Limb (tissue), 2 donors: ENCODE data around the gene AKR1A1.
"Not testable (repeated sequence)": the region's sequence is repeated elsewhere in the genome, so short reads cannot be mapped to it uniquely, and the experiment has no call there.

Experiments
- DNase-seq, 2 donors: peaks; one replicate each; pipeline ENCODE4 v3.0.0-alpha.2; 2016; ENCODE audit errors: extremely low spot score in 2 of 2

AKR1A1 gene

DNA sequence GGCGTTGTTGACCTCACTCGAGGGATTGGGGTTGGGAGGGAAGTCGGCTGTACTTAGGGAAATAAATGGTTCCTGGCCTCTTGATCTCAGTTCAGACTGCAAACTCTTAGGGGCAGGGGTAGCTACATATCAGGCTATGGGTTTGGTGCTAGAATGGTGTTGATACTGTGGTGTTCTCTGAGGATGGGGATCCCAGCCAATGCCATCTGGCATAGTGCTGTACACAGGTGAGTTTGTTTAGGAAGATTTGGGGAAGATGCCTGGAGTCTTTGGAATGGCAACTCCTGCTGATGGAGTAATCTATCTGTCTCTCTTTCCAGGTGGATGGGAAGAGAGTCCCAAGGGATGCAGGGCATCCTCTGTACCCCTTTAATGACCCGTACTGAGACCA is 18.9 kb downstream of the AKR1A1 start:
- DNase-seq, result no peak

- peak; percentile 71 to 77 for DNase-seq
Observed at GRCh38 chr1:45569962-45570581, 19.4 kb downstream of the AKR1A1 start.

DNA sequence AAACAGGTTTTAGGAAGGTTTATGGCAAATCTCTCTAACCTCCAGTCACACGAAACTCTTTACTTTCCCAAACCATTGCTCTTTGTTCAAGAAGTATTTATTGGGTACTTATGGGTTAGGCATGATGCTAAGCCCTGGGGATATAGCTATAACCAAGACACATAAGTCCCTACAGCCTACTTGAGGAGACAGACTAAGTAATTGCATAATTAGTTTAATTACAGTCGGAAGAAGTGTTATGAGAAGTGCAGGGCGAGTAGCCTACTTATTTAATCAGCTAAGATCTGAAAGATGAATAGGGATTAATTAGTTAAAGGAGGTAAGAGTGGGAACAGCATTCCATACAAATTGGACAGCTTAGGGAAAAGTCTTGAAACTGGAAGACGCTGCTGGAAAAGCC is 20.0 kb downstream of the AKR1A1 start:
- no peak for DNase-seq

GRCh38 chr1:45573231-45573804 is 22.7 kb downstream of the AKR1A1 start:
- DNase-seq, result no peak

- no peak for DNase-seq
Observed at GRCh38 chr1:45574105-45574626, 23.5 kb downstream of the AKR1A1 start.

DNA sequence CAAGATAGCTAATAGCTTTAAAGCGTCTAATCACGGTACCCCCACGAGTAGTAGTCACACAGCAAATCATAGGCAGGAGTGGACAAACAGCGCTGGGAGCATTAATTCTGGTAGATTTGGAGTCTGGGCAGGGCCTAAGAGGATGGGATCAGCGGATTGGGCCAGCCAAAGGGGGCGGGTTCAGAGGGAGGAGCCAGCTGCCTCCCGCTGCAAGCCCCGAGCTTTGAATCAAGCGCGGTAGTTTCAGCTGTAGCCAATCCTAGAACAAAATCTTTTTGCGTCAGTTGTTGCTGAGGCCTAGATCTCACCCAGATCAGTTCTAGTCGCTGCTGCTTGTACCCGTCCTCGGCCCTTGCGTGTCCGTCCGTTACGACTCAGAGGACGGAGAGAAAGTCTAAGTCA is 32.6 kb downstream of the AKR1A1 start:
- DNase-seq, result peak; percentile 94 to 98

DNA sequence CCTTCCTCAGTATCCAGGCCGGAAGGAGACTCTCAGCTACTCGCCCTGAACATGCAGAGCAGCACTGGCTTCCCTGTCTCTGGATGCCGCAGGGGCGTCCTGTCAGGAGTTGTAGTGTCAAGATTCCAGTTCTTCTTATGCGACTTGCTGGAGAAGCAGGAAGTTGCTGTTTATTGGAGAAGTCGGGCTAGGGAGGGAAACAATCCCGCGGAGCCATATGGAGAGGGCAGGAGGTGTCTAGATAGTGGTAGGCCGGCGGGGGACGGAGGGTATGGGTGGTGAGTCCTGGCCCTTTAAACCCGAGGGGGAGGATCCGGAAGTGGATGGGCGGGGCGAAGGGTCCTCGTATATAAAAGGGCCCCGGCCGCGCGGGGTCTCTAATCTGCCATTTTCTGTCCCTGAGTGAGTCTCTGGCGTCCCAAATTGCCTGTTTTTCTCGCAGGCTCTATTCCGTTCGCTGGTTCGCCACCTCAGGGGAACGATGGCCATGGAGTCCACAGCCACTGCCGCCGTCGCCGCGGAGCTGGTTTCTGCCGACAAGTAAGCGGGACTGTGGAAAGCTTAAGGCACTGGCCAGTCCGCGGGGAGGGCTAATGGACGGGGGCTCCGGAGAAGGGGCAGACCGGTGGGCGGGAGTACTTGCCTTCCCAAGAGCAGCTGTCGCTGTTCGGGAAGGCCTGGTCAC is 33.2 kb downstream of the AKR1A1 start, which contains the start of gene NASP:
Gene NASP (plus strand): TSS at position 376 of the 685 bp plus-strand sequence. CDS start 106 bp downstream, at position 482.
- peak; percentile 88 to 98 for DNase-seq

GRCh38 chr1:45584351-45585109 is 33.9 kb downstream of the AKR1A1 start:
- DNase-seq, result peak; percentile 88 to 96

DNA sequence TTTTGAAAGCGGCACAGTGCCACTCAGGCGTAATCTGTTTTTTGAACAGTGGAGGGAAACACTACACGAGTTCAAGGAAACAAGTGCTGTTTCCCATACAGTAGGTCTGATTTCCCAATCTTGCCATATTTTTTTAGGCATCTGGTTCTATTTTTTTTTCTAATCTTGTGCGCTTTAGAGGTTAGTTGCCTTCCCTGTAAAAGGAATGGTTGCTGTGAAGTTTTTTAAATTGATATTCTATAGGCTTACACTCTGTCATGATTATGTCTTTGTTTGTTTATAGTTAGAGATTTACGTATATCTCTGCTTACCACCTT is 34.4 kb downstream of the AKR1A1 start:
- no peak for DNase-seq

GRCh38 chr1:45585496-45586075 is 35.0 kb downstream of the AKR1A1 start:
- DNase-seq, result no peak

- no peak for DNase-seq
Observed at GRCh38 chr1:45586769-45587168, 36.1 kb downstream of the AKR1A1 start.

DNA sequence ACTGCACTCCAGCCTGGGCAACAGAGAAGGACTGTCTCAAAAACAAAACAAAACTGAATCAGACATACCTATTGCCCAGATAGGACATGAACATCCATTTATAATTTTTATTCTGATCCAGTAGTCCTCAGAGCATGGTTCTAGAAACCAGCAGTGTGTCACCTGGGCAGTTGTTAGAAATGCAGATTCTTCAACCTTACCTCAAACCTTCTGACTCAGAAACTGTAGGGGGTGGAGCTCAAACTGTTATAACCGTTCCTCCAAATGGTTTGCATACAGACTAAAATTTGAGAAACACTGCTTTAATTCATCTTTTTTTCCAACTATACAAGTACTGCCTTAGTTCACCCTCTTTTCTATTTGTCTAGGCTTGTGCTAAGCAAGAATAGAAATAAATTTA is 39.2 kb downstream of the AKR1A1 start:
- DNase-seq, result no peak

GRCh38 chr1:45594412-45594811 is 43.8 kb downstream of the AKR1A1 start:
- DNase-seq, result no peak

DNA sequence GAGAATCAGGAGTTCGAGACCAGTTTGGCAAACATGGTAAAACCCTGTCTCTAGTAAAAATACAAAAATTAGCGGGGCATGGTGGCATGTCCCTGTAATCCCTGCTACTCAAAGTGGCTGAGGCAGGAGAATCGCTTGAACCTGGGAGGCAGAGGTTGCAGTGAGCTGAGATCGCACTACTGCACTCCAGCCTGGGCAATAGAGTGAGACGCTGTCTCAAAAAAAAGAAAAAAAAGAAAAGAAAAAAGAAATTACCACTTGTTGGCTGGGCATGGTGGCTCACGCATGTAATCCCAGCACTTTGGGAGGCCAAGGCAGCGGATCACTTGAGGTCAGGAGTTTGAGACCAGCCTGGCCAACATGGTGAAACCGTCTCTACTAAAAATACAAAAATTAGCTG is 46.1 kb downstream of the AKR1A1 start:
- not testable (repeated sequence) for DNase-seq

DNA sequence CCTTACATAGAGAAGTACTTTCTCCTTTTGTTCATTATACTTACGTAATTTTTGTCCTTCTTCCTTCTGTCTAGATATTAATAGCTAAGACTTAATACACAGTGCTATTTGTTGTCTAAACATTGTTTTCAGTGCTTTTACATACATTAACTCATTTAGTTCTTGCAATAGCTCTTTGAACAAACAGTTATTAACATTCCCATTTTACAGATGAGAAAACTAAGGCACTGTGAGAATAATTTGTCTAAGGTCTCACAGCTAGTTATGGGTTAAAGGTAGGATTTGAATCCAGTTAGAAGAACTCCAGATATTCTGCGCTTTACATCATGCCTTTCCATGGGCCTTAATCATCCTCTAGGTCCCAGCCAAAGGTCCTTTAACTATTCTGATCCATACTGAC is 53.6 kb downstream of the AKR1A1 start:
- no peak for DNase-seq

DNA sequence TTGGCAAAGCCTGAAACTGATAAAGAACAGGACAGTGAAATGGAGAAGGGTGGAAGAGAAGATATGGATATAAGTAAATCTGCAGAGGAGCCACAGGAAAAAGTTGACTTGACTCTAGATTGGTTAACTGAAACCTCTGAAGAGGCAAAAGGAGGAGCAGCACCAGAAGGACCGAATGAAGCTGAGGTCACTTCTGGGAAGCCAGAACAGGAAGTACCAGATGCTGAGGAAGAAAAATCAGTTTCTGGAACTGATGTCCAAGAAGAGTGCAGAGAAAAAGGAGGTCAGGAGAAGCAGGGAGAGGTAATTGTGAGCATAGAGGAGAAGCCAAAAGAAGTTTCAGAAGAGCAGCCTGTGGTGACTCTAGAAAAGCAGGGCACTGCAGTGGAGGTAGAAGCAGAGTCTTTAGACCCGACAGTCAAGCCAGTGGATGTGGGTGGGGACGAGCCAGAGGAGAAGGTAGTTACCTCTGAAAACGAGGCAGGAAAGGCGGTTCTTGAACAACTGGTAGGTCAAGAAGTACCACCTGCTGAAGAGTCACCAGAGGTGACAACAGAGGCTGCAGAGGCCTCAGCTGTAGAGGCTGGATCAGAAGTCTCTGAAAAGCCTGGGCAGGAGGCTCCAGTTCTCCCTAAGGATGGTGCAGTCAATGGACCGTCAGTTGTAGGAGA is 56.9 kb downstream of the AKR1A1 start:
- no peak for DNase-seq

DNA sequence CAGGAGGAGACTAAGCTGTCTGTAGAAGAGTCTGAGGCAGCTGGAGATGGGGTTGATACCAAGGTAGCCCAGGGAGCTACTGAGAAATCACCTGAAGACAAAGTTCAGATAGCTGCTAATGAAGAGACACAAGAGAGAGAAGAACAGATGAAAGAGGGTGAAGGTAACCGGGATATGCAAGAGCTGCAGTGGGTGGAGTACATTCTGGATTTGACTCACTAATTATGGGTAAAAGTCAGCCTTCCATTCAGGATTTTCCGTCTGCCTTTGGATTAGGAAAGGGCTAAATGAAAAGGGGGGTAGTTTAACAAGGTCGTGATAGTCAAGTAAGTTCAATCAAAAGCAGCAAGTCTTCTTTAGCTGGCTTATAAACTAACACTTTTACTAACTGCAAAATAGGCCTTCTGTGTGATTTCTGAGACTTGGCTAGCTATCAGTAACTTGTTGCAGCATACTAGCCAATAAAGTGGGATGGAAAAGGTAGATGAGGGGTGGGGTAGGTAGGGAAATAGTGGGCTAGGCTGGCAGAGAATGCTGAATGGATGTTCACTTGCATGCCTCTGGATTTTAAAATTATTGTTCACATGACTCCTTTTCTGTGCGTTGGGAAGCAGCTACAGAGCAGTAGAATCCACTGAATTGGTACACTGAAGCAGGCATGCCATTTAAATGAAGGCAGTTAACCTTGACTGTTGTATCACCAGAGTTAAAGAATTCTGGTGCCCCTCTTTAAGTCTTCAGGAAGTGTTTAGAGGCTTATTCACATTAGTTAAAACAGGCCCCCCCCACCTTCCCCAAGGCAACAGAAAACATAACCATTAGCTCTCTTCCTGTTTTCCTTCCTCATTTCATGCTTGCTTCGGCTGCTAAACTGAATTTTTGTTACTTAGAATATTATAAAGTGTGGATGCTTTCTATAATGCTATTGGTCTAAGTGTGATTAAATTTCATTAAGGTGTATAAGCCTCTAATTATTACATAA is 57.8 kb downstream of the AKR1A1 start:
- no peak for DNase-seq

- DNase-seq, result no peak
Observed at GRCh38 chr1:45610589-45611226, 60.1 kb downstream of the AKR1A1 start.

DNA sequence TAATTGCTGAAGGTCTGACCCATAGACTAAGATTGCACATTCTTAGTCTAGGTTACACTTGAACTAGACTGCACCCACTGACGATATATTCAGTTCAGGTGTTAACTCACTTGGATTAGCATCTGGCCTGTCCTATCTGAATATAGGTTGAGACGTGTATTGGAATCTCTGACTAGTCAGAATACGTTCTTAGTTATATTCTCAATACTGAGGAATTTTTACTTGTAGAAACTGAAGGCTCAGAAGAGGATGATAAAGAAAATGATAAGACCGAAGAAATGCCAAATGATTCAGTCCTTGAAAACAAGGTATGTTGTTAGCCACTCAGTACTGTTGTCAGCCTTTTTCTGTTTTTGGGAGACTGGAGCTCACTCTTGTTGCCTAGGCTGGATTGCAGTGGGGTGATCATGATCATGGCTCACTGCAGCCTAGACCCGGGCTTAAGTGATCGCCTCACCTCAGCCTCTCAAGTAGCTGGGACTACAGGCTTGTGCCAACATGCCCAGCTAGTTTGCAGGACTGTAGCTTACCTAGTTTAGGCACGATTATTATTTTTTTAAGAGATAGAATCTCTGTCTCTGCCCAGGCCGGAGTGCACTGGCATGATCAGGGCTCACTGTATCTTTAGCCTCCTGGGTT is 62.4 kb downstream of the AKR1A1 start:
- DNase-seq, result no peak
